HG02759 (cell line): ENCODE results near the gene ALOXE3.
A peak's percentile ranks its signal among the peaks of the same experiment; 100 is the strongest.

Source experiments
- ATAC-seq: cut with Tn5 transposase; IDR thresholded peaks from one replicate; pipeline ENCODE4 v1.9.1; 2021; ENCODE audit warnings: mild to moderate bottlenecking, moderate library complexity; ENCODE audit not compliant: unreplicated experiment

ALOXE3 gene

GRCh38 chr17:8142887-8143580 is 24.7 kb upstream of the ALOXE3 start:
- ATAC-seq, result no peak

- ATAC-seq, result no peak
These were observed 24.0 kb upstream of the ALOXE3 start for GRCh38 chr17:8142158-8142886.

GRCh38 chr17:8141741-8142140 is 23.4 kb upstream of the ALOXE3 start:
- no peak for ATAC-seq

- ATAC-seq, result no peak
These were observed 22.7 kb upstream of the ALOXE3 start for GRCh38 chr17:8141045-8141444.

- ATAC-seq, result no peak
These were observed 22.0 kb upstream of the ALOXE3 start for GRCh38 chr17:8140065-8141029.

GRCh38 chr17:8138672-8139371 is 20.5 kb upstream of the ALOXE3 start:
- ATAC-seq, result peak; percentile 89

GRCh38 chr17:8138374-8138671 is 20.0 kb upstream of the ALOXE3 start:
- peak; percentile 6 for ATAC-seq

GRCh38 chr17:8137645-8138373 is 19.5 kb upstream of the ALOXE3 start:
- ATAC-seq, result no peak

- ATAC-seq, result no peak
These were observed 15.6 kb upstream of the ALOXE3 start for GRCh38 chr17:8133941-8134340.

- no peak for ATAC-seq
These were observed 15.1 kb upstream of the ALOXE3 start for GRCh38 chr17:8133399-8133798.

- no peak for ATAC-seq
These were observed 13.6 kb upstream of the ALOXE3 start for GRCh38 chr17:8131844-8132441.

- ATAC-seq, result no peak
These were observed 9.9 kb upstream of the ALOXE3 start for GRCh38 chr17:8128125-8128784.

GRCh38 chr17:8126491-8127066 is 8.3 kb upstream of the ALOXE3 start:
- ATAC-seq, result no peak

GRCh38 chr17:8125947-8126490 is 7.7 kb upstream of the ALOXE3 start:
- no peak for ATAC-seq

GRCh38 chr17:8125154-8125946 is 7.0 kb upstream of the ALOXE3 start:
- peak; percentile 28 for ATAC-seq

- ATAC-seq, result no peak
These were observed 6.2 kb upstream of the ALOXE3 start for GRCh38 chr17:8124350-8125153.

- no peak for ATAC-seq
These were observed 5.5 kb upstream of the ALOXE3 start, which contains the start of gene HES7 for GRCh38 chr17:8123695-8124349. HES7 (minus strand) TSS chr17:8124106; CDS start chr17:8124084, 22 bp downstream.
